GM15510 (cell line): Measurements from ENCODE around the gene TMEM82.

Source experiments
- POLR2A ChIP-seq: IDR thresholded peaks from 3 replicates; pipeline ENCODE4 v1.6.1; 2011; ENCODE audit warnings: borderline replicate concordance; ENCODE audit not compliant: insufficient read length; ENCODE audit errors: extremely low read depth

The TMEM82 gene

DNA sequence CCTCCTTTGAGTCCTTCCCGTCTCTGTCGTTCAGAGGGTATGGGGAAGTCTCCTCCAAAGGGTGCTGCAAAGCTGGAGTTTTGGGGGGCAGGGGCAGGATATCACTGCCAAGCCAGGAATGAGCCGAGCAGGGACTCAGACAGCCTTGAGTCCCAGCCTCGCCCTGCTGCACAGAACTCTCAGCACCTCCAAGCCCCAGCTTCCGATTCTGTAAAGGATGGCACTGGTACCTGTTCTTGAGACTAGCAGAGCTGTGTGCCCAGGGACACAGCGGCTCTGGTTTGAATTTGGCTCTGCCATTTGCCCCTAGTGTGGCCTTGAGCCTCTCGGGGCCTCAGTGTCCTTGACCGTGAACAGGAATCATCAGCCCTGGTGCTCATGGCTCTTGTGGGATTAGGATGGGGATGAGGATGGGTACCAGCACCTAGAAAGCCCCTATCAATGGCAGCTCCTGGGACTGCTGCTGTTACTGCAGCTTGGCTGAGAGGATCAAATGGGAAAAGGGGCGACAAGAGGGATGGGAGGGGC lies 14.8 kb downstream of the TMEM82 start:
- no peak for TF ChIP-seq POLR2A

GRCh38 chr1:15757575-15758342 lies 15.5 kb downstream of the TMEM82 start:
- TF ChIP-seq POLR2A = no peak

DNA sequence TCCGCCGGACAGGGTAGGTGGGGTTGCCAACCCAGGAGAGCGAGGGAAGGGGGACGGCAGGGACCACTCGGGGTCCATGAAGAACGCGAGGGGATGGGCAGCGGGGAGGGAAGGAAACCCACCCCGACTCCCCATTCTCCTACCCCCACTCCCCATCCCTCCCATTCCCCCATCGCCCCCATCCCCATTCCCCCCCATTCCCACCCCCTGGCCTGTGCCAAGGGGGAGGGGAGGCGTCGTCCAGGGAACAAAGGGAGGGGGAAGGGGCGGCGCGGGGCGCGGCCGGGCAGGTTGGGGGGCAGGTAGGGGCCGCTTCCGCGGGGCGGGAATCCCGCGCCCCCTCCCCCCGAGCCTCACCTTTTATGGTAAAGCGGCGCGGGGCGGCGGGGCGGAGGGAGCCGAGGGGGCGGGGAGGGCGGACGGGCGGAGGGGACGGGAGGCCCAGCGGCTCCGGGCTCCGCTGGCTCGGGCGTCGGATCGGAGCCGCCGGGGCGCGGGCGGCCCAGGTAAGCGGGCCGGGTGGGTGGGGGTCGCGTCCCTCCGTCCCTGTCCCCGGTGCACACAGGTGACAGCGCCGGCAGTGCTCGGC lies 16.1 kb downstream of the TMEM82 start, which contains the start of gene FBLIM1:
Gene FBLIM1 (plus strand): TSS at position 453 of the 589 bp plus-strand sequence. CDS start 6,189 bp downstream, outside the sequence.
- TF ChIP-seq POLR2A = no peak

- TF ChIP-seq POLR2A = no peak
Measured at GRCh38 chr1:15758953-15759661, 16.8 kb downstream of the TMEM82 start.

GRCh38 chr1:15760520-15761211 lies 18.4 kb downstream of the TMEM82 start:
- TF ChIP-seq POLR2A = no peak

- no peak for TF ChIP-seq POLR2A
Measured at GRCh38 chr1:15761366-15762128, 19.2 kb downstream of the TMEM82 start.

- no peak for TF ChIP-seq POLR2A
Measured at GRCh38 chr1:15762546-15762945, 20.2 kb downstream of the TMEM82 start.

- TF ChIP-seq POLR2A = no peak
Measured at GRCh38 chr1:15764269-15764764, 22.0 kb downstream of the TMEM82 start.

DNA sequence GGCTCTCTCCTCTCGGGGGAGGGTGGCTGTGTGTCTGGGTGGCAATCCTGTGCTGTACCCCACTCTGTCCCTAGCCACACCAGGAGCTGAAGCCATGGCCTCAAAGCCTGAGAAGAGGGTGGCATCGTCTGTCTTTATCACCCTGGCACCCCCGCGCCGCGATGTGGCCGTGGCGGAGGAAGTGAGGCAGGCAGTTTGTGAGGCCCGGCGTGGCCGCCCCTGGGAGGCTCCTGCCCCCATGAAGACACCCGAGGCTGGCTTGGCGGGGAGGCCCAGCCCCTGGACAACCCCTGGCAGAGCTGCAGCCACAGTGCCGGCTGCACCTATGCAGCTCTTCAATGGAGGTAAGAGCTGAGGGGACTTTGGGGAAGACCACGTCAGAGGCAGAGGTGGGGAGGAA lies 22.6 kb downstream of the TMEM82 start:
- TF ChIP-seq POLR2A = no peak

- TF ChIP-seq POLR2A = no peak
Measured at GRCh38 chr1:15765495-15766194, 23.3 kb downstream of the TMEM82 start.

GRCh38 chr1:15767941-15768340 lies 25.6 kb downstream of the TMEM82 start:
- TF ChIP-seq POLR2A = no peak

GRCh38 chr1:15768388-15768787 lies 26.1 kb downstream of the TMEM82 start:
- no peak for TF ChIP-seq POLR2A

DNA sequence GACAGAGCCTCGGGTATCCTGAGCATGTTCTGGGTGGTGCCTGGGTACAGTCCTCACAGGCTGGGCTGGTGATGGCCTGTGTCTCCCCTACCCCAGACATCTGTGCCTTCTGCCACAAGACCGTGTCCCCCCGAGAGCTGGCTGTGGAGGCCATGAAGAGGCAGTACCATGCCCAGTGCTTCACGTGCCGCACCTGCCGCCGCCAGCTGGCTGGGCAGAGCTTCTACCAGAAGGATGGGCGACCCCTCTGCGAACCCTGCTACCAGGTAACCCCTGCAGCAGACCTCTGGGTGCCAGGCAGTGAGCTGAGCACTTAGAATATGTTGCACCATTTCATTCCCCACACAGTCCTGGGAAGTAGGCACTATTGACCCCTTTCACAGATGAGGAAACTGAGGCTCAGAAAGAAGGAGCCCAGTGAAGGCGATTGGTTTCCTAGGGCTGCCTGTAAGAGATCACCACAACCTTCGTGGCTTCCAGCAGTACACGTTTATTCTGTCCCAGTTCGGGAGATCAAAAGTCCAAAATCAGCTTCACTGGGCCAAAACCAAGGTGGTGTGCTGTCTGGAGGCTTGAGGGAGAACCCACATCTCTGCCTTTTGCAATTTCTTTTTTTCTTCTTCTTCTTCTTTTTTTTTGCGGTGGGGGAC lies 28.1 kb downstream of the TMEM82 start:
- no peak for TF ChIP-seq POLR2A

DNA sequence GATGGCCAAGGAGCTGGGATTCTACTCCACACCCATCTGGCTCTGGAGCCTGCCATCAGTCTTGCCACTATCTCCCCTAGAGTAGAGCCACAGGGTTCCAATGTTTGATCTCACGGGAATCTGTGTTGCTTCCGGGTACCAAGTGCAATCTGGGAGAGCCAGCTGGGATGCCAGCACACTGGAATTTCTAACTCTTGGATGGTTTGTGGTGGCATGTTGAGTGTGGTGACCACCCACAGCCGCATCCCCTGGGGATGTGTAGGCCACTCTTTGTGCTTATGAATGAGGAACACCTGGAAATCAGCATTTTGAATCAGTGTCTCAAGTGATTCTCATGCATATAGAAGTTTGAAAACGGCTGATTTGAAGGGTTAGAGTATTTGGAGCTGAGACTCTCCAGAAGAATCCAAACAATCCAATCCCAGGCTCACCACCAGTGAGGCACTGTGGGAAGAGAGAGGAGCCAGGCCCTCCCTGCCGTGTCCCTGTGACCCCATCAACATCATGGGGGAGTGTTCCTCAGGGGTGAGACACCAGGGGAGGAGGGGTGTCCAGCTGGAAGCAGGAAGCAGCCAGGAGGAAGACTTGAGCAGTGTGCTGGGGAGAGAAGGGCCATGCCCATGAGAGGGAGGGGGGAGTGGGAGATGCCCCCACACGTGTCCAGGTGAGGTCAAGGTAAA lies 29.7 kb downstream of the TMEM82 start:
- TF ChIP-seq POLR2A = no peak
